Fibroblast of lung (primary cell): ENCODE measurements around the gene ZGLP1. TPM values are rescaled to one million over a fixed set of nuclear protein-coding genes. Genes with fewer than 3 reads are reported as not detected.

Experiments used
- DNase-seq, 2 donors: peaks; one replicate each; pipeline versions ENCODE4 v3.0.0 to v3.0.0-alpha.2; 2010; ENCODE audit warnings: low read depth in 2 of 2
- H2AFZ ChIP-seq: 2 replicates; pipeline ENCODE4 v1.5.1; 2012; ENCODE audit warnings: low read length, control low read depth, inconsistent platforms
- H3K27ac ChIP-seq: 2 replicates; pipeline ENCODE4 v1.5.1; 2011; ENCODE audit warnings: low read length, control low read depth; ENCODE audit not compliant: insufficient read depth
- H3K27me3 ChIP-seq: 2 replicates; pipeline ENCODE4 v1.5.1; 2011; ENCODE audit warnings: mild to moderate bottlenecking, low read length; ENCODE audit not compliant: control insufficient read depth, insufficient read depth
- H3K36me3 ChIP-seq: 2 replicates; pipeline ENCODE4 v1.5.1; 2011; ENCODE audit warnings: low read length; ENCODE audit not compliant: control insufficient read depth, insufficient read depth
- H3K4me1 ChIP-seq: 2 replicates; pipeline ENCODE4 v1.5.1; 2011; ENCODE audit warnings: low read length; ENCODE audit not compliant: control insufficient read depth, insufficient read depth; ENCODE audit errors: extremely low read depth
- H3K4me2 ChIP-seq: 2 replicates; pipeline ENCODE4 v1.5.1; 2011; ENCODE audit warnings: low read length, control low read depth; ENCODE audit not compliant: insufficient read depth; ENCODE audit errors: extremely low read depth
- H3K4me3 ChIP-seq, 4 experiments: fragments of 200-600 bp in 1 of 4; sonication (generic) in 1 of 4; replicated peaks in 1 of 4; 2 replicates each; pipeline ENCODE4 v1.5.1; 2011 to 2016; ENCODE audit warnings: low read length in 4 of 4, low read depth in 3 of 4, mild to moderate bottlenecking in 3 of 4, control low read depth in 2 of 4, inconsistent platforms in 1 of 4, mixed read lengths in 1 of 4; ENCODE audit not compliant: insufficient read depth in 1 of 4; ENCODE audit errors: control extremely low read depth in 1 of 4
- H3K79me2 ChIP-seq: 2 replicates; pipeline ENCODE4 v1.5.1; 2012; ENCODE audit warnings: mild to moderate bottlenecking, low read length, inconsistent platforms; ENCODE audit not compliant: control insufficient read depth, insufficient read depth
- H3K9ac ChIP-seq: 2 replicates; pipeline ENCODE4 v1.5.1; 2011; ENCODE audit warnings: mild to moderate bottlenecking, low read length, control low read depth; ENCODE audit not compliant: insufficient read depth
- H3K9me3 ChIP-seq: 2 replicates; pipeline ENCODE4 v1.5.1; 2012; ENCODE audit warnings: low read depth, low read length; ENCODE audit not compliant: control insufficient read depth, insufficient read depth
- H4K20me1 ChIP-seq: 2 replicates; pipeline ENCODE4 v1.5.1; 2011; ENCODE audit warnings: low read length; ENCODE audit not compliant: control insufficient read depth, insufficient read depth; ENCODE audit errors: extremely low read depth
- CTCF ChIP-seq, 2 donors: IDR thresholded peaks in 1 of 2; conservative IDR thresholded peaks in 1 of 2; 1 replicate in 1 of 2; 2 replicates in 1 of 2; pipeline ENCODE4 v1.5.1; 2011 to 2012; ENCODE audit warnings: low read length in 2 of 2, control low read depth in 1 of 2, inconsistent platforms in 1 of 2, low read depth in 1 of 2, mild to moderate bottlenecking in 1 of 2
- EZH2 ChIP-seq: IDR thresholded peaks from 2 replicates; pipeline ENCODE4 v1.5.1; 2012; ENCODE audit warnings: low read length, control low read depth, mild to moderate bottlenecking; ENCODE audit errors: missing control alignments
- polyA plus RNA-seq, 2 donors: library from polyadenylated mRNA; depleted of rRNA in 1 of 2; stranded (reverse) in 1 of 2; unstranded in 1 of 2; fragments of >200 nt; gene quantifications; 2 replicates each; pipeline ENCODE4 v1.2.1, GENCODE V29; 2011 to 2012; ENCODE audit warnings: missing spikeins in 1 of 2
- total RNA-seq: library from RNA; depleted of rRNA; stranded (reverse); fragments of >200 nt; gene quantifications from 2 replicates; pipeline ENCODE4 v1.2.1, GENCODE V29; 2014

ZGLP1 gene
- total and polyA plus RNA-seq, 2 donors (not counting 1 experiment from before 2014, with no cell fraction given), result 0.35 to 0.66 TPM

GRCh38 chr19:10289167-10289835, 20.3 kb downstream of the ZGLP1 start:
- Histone ChIP-seq H3K79me2 (no peaks in the 10 kb centered on the region), H3K4me1 (peaks cover 10% of the 10 kb centered on the region), H3K36me3 (no peaks in the 10 kb centered on the region), H3K4me3 (peak overlapping the region; percentile 1 to 57 (median 21)), H3K9ac (no peak overlapping the region), H3K27me3 (peaks cover 41% of the 10 kb centered on the region), H2AFZ (peak overlapping the region; percentile 12), H3K9me3 (no peaks in the 10 kb centered on the region), H4K20me1 (no peaks in the 10 kb centered on the region), H3K4me2 (peak overlapping the region; percentile 69), H3K27ac (no peak overlapping the region)
- TF ChIP-seq CTCF (conservative IDR thresholded peaks at IDR 0.05 in 1 of 2, IDR thresholded peaks at IDR 0.05 in 1 of 2; ENCODE audit: low read depth in 1 of 2, low read length in 2 of 2) (no peak), EZH2 (peak; percentile 56)
- peak in 1 of 2 donors; percentile 33 for DNase-seq

DNA sequence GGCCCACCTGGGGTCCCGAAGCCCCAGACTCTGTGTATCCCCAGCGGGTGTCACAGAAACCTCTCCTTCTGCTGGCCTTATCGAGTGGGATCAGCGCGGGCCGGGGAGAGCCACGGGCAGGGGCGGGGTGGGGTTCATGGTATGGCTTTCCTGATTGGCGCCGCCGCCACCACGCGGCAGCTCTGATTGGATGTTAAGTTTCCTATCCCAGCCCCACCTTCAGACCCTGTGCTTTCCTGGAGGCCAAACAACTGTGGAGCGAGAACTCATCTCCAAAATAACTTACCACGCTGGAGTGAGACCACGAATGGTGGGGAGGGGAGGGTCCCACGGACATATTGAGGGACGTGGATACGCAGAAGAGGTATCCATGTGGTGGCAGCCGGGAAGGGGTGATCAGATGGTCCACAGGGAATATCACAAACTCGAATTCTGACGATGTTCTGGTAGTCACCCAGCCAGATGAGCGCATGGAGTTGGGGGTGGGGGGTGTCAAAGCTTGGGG, 20.9 kb downstream of the ZGLP1 start:
- Histone ChIP-seq H3K4me3 (peak overlapping the region in 2 of 4 experiments; percentile 7 to 57), H3K79me2 (no peaks in the 10 kb centered on the region), H2AFZ (no peak overlapping the region), H4K20me1 (no peaks in the 10 kb centered on the region), H3K27ac (no peak overlapping the region), H3K9me3 (no peaks in the 10 kb centered on the region), H3K27me3 (peaks cover 35% of the 10 kb centered on the region), H3K36me3 (no peaks in the 10 kb centered on the region), H3K4me1 (peaks cover 10% of the 10 kb centered on the region), H3K9ac (no peak overlapping the region), H3K4me2 (no peak overlapping the region)
- TF ChIP-seq EZH2 (no peak), CTCF (conservative IDR thresholded peaks at IDR 0.05 in 1 of 2, IDR thresholded peaks at IDR 0.05 in 1 of 2; ENCODE audit: low read depth in 1 of 2, low read length in 2 of 2) (no peak)
- DNase-seq, result peak in 1 of 2 donors; percentile 49

DNA sequence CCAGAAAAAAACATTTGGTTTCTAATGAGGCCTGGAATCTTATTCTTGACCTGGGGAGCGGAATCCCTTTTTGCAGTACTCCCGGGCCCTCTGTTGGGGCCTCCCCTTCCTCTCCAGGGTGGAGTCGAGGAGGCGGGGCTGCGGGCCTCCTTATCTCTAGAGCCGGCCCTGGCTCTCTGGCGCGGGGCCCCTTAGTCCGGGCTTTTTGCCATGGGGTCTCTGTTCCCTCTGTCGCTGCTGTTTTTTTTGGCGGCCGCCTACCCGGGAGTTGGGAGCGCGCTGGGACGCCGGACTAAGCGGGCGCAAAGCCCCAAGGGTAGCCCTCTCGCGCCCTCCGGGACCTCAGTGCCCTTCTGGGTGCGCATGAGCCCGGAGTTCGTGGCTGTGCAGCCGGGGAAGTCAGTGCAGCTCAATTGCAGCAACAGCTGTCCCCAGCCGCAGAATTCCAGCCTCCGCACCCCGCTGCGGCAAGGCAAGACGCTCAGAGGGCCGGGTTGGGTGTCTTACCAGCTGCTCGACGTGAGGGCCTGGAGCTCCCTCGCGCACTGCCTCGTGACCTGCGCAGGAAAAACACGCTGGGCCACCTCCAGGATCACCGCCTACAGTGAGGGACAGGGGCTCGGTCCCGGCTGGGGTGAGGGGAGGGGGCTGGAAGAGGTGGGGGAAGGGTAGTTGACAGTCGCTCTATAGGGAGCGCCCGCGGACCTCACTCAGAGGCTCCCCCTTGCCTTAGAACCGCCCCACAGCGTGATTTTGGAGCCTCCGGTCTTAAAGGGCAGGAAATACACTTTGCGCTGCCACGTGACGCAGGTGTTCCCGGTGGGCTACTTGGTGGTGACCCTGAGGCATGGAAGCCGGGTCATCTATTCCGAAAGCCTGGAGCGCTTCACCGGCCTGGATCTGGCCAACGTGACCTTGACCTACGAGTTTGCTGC, 22.5 kb downstream of the ZGLP1 start, which contains the start of gene ICAM4:
Gene ICAM4 (plus strand): TSS at position 153 of the 935 bp plus-strand sequence. CDS start 58 bp downstream, at position 211.
- peak within 1 kb of the TSS; percentile 25 for H3K4me2 ChIP-seq
- H4K20me1 ChIP-seq, result no peaks in the 10 kb centered on the region
- peak in 1 of 2 donors; percentile 83 for DNase-seq
- peaks cover 10% of the 10 kb centered on the region for H3K4me1 ChIP-seq
- H3K4me3 ChIP-seq, result no peak within 1 kb of the TSS
- H3K9ac ChIP-seq, result no peak within 1 kb of the TSS
- no peaks in the 10 kb centered on the region for H3K9me3 ChIP-seq
- H3K27ac ChIP-seq, result no peak within 1 kb of the TSS
- no peaks in the 10 kb centered on the region for H3K79me2 ChIP-seq
- peaks cover 24% of the 10 kb centered on the region for H3K27me3 ChIP-seq
- no peak within 1 kb of the TSS for H2AFZ ChIP-seq
- no peaks in the 10 kb centered on the region for H3K36me3 ChIP-seq
- TF ChIP-seq EZH2, result no peak
- TF ChIP-seq CTCF (conservative IDR thresholded peaks at IDR 0.05 in 1 of 2, IDR thresholded peaks at IDR 0.05 in 1 of 2; ENCODE audit: low read depth in 1 of 2, low read length in 2 of 2), result no peak
